Esophagus muscularis mucosa (tissue), 4 donors: Measurements from ENCODE around the gene ATP8B1. TPM values are rescaled to one million over a fixed set of nuclear protein-coding genes. Genes with fewer than 3 reads are reported as not detected.
"Not testable (repeated sequence)": the region's sequence is repeated elsewhere in the genome, so short reads cannot be mapped to it uniquely, and the experiment has no call there.

Experiments used
- DNase-seq: peaks from one replicate; pipeline ENCODE4 v3.0.0-alpha.2; 2017; ENCODE audit errors: extremely low spot score
- H3K27ac ChIP-seq, 4 donors: fragments of 200-600 bp; sonication (generic); replicated peaks in 1 of 4; 1 replicate in 3 of 4; 2 replicates in 1 of 4; pipeline ENCODE4 v1.5.1; 2016 to 2019; ENCODE audit warnings: mild to moderate bottlenecking in 1 of 4
- H3K27me3 ChIP-seq, 4 donors: fragments of 200-600 bp; sonication (generic); one replicate each; pipeline versions ENCODE4 v1.5.1 to v1.6.0; 2016 to 2019
- H3K36me3 ChIP-seq, 4 donors: fragments of 200-600 bp; sonication (generic); one replicate each; pipeline ENCODE4 v1.5.1; 2016 to 2019
- H3K4me1 ChIP-seq, 4 donors: fragments of 200-600 bp; sonication (generic); one replicate each; pipeline ENCODE4 v1.5.1; 2016 to 2019
- H3K4me3 ChIP-seq, 4 donors: fragments of 200-600 bp; sonication (generic); 1 replicate in 2 of 4; 2 replicates in 2 of 4; pipeline ENCODE4 v1.5.1; 2016 to 2019; ENCODE audit warnings: mild to moderate bottlenecking in 4 of 4, moderate library complexity in 1 of 4
- H3K9me3 ChIP-seq, 4 donors: fragments of 200-600 bp; sonication (generic); 1 replicate in 3 of 4; 2 replicates in 1 of 4; pipeline ENCODE4 v1.5.1; 2016 to 2019
- EP300 ChIP-seq: sonication (generic); formaldehyde crosslinking; IDR thresholded peaks from one replicate; pipeline ENCODE4 v1.6.1; 2017; ENCODE audit warnings: antibody characterized with exemption
- POLR2A ChIP-seq: fragments of 450-650 bp; IDR thresholded peaks from one replicate; pipeline ENCODE4 v1.6.1; 2017; ENCODE audit warnings: antibody characterized with exemption, moderate library complexity, mild to moderate bottlenecking, low read depth
- POLR2AphosphoS5 ChIP-seq, 2 donors: sonication (generic); formaldehyde crosslinking; IDR thresholded peaks; one replicate each; pipeline ENCODE4 v1.6.1; 2017; ENCODE audit warnings: antibody characterized with exemption in 2 of 2
- WGBS: methylation state at CpG from one replicate; pipeline ENCODE4 v1.1.5; 2018; 5-methylcytosine and 5-hydroxymethylcytosine counted together
- intact Hi-C: fragments of 100-400 bp; cut with DNase I; formaldehyde crosslinking; loops from one replicate; pipeline ENCODE4 v1.15.1; 2023
- total RNA-seq, 4 donors: library from RNA; depleted of rRNA; stranded (reverse); fragments of >200 nt; gene quantifications; one replicate each; pipeline versions ENCODE4 v1.1.0 to v1.2.1, GENCODE V29; 2016
- TF ChIP-seq, protein P1 (sequence below), 3 experiments: fragments of 200-600 bp in 2 of 3; fragments of 450-650 bp in 1 of 3; sonication (generic) in 2 of 3; IDR thresholded peaks; one replicate each; pipeline ENCODE4 v1.5.1; 2017 to 2019; ENCODE audit warnings: antibody characterized with exemption in 3 of 3, mild to moderate bottlenecking in 2 of 3, moderate library complexity in 1 of 3

The ATP8B1 gene
- total RNA-seq, 4 donors from 2014 or later: 18.3 to 21.9 (median 19.6) TPM

DNA sequence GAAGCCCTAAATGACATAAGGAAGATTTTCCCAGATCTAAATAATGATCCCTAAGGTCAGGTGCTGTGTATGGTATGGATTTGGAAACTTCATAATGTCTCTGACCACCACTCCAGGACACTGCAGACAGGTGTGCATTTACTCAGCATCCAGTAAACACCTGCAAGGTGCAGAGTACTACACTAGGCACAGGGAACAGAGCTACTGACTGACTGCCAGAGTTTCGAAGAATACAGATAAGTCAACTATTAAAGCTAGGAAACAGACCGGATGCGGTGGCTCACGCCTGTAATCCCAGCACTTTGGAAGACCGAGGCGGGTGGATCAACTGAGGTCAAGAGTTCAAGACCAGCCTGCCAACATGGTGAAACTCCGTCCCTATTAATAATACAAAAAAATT is 65.0 kb downstream of the ATP8B1 start:
- intact Hi-C loops: no loop called here
- WGBS: 77% methylated on average over 7 of the region's 7 CpGs
- no peaks in the 10 kb centered on the region for H3K27me3 ChIP-seq
- no peaks in the 10 kb centered on the region for H3K36me3 ChIP-seq
- TF ChIP-seq, protein P1, sequence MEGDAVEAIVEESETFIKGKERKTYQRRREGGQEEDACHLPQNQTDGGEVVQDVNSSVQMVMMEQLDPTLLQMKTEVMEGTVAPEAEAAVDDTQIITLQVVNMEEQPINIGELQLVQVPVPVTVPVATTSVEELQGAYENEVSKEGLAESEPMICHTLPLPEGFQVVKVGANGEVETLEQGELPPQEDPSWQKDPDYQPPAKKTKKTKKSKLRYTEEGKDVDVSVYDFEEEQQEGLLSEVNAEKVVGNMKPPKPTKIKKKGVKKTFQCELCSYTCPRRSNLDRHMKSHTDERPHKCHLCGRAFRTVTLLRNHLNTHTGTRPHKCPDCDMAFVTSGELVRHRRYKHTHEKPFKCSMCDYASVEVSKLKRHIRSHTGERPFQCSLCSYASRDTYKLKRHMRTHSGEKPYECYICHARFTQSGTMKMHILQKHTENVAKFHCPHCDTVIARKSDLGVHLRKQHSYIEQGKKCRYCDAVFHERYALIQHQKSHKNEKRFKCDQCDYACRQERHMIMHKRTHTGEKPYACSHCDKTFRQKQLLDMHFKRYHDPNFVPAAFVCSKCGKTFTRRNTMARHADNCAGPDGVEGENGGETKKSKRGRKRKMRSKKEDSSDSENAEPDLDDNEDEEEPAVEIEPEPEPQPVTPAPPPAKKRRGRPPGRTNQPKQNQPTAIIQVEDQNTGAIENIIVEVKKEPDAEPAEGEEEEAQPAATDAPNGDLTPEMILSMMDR (IDR thresholded peaks at IDR 0.05): no peak
- no peak for TF ChIP-seq POLR2AphosphoS5 (IDR thresholded peaks at IDR 0.05)
- no peak for TF ChIP-seq POLR2A
- TF ChIP-seq EP300: no peak
- no peak overlapping the region for H3K4me3 ChIP-seq
- no peaks in the 10 kb centered on the region for H3K9me3 ChIP-seq
- H3K4me1 ChIP-seq: peaks cover 4 to 32% (median 24%) of the 10 kb centered on the region in 4 donors
- no peak for DNase-seq
- H3K27ac ChIP-seq: peak overlapping the region; percentile 35 to 67 (median 62)

DNA sequence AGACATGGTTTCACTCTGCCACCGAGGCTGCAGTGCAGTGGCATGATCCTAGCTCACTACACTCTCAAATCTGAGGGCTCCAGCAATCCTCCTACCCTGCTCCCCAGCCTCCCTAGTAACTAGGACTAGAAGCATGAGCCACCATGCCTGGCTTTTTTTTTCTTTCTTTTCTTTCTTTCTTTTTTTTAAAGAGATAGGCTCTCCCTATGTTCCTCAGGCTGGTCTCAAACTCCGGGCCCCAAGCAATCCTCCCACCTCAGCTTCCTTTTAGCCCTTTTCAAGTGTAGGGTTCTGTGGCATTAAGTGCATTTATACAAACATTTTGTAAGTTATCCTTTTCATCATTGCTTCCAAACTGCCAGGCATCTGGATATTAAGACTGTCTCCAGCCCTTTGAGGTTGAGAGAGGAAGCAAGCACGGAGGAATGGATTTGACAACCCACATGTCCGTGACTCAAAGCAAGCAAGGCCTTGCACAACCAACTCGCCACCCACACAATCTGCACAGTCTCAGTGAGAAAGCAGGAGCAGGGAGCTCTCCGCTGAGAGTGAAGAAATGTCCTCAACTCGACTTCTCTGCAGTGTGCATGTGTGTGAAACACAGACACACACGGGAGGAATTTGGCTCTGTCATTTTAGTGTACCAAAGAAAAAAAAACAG is 65.6 kb downstream of the ATP8B1 start:
- WGBS: 20% methylated on average over 8 of the region's 8 CpGs
- H3K36me3 ChIP-seq: no peaks in the 10 kb centered on the region
- H3K9me3 ChIP-seq: no peaks in the 10 kb centered on the region
- DNase-seq: no peak
- peaks cover 3 to 27% (median 18%) of the 10 kb centered on the region in 4 donors for H3K4me1 ChIP-seq
- intact Hi-C loops: no loop called here
- no peak overlapping the region for H3K4me3 ChIP-seq
- no peaks in the 10 kb centered on the region for H3K27me3 ChIP-seq
- no peak for TF ChIP-seq EP300
- peak; percentile 81 to 82 for TF ChIP-seq POLR2AphosphoS5 (IDR thresholded peaks at IDR 0.05)
- TF ChIP-seq, protein P1 (IDR thresholded peaks at IDR 0.05): no peak
- H3K27ac ChIP-seq: peak overlapping the region; percentile 35 to 67 (median 62)

DNA sequence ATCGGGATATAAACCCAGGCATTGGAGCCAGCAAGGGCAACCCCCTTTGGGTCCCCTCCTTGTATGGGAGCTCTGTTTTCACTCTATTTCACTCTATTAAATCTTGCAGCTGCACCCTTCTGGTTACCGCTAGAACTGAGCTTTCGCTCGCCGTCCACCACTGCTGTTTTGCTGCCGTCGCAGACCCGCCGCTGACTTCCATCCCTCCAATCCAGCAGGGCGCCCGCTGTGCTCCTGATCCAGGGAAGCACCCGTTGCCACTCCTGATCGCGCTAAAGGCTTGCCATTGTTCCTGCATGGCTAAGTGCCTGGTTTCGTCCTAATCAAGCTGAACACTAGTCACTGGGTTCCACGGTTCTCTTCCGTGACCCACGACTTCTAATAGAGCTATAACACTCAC is 68.1 kb downstream of the ATP8B1 start:
- H3K9me3 ChIP-seq, DNase-seq, H3K4me3 ChIP-seq, H3K27me3 ChIP-seq, intact Hi-C loops, H3K27ac ChIP-seq: not testable (repeated sequence)
- H3K36me3 ChIP-seq: peaks cover 0 to 13% (median 4%) of the 10 kb centered on the region in 4 donors
- WGBS: 97% methylated on average over 18 of the region's 18 CpGs
- peaks cover 3 to 22% (median 17%) of the 10 kb centered on the region in 4 donors for H3K4me1 ChIP-seq

DNA sequence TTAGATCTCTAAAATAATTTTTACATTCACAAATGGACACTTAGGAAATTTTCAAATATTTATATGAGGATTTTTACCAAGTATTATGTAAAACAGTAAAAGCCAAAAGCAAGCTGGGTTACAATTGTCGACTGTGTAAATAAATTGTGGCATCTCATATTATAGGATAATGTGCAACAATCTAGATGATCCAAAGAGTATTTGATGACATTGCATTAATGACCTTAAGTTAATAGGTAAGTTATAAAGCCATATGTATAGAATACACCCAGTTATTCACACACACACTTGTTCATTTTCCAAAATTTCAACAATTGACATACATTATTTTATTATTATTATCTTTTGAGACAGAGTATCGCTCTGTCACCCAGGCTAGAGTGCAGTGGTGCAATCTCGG is 69.3 kb downstream of the ATP8B1 start:
- no peaks in the 10 kb centered on the region for H3K27me3 ChIP-seq
- H3K4me3 ChIP-seq: no peak overlapping the region
- intact Hi-C loops: no loop called here
- peaks cover 3 to 24% (median 17%) of the 10 kb centered on the region in 4 donors for H3K4me1 ChIP-seq
- peaks cover 0 to 13% (median 4%) of the 10 kb centered on the region in 4 donors for H3K36me3 ChIP-seq
- H3K27ac ChIP-seq: no peak overlapping the region
- DNase-seq: no peak
- no peak for TF ChIP-seq EP300
- no peak for TF ChIP-seq POLR2A
- TF ChIP-seq, protein P1 (IDR thresholded peaks at IDR 0.05): no peak
- TF ChIP-seq POLR2AphosphoS5 (IDR thresholded peaks at IDR 0.05): no peak
- 99% methylated on average over 3 of the region's 3 CpGs for WGBS
- H3K9me3 ChIP-seq: no peaks in the 10 kb centered on the region

DNA sequence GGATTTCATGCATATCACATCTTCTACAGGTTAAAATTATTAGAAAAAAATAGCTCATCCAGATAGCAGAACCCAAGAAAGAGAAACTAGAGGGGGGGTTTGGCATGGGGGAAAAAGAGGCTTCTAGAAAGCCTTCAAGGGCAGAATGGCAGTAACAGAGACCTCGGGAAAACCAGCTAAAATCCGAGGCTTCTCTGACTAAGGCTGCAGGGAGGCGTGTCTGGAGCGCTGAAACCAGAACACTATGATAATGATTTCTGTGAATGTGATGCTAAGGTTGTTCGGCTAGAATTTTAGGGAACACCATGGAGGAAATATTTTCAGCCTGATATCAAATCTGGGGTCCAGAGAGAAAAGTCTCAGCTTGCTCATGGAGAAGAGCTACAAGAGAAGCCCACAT is 73.0 kb downstream of the ATP8B1 start:
- H3K9me3 ChIP-seq: no peaks in the 10 kb centered on the region
- H3K4me1 ChIP-seq: peaks cover 5 to 14% (median 13%) of the 10 kb centered on the region in 4 donors
- WGBS: 87% methylated on average over 5 of the region's 5 CpGs
- no peak for DNase-seq
- peaks cover 0 to 31% (median 11%) of the 10 kb centered on the region in 4 donors for H3K36me3 ChIP-seq
- no peaks in the 10 kb centered on the region for H3K27me3 ChIP-seq
- no peak overlapping the region for H3K4me3 ChIP-seq
- TF ChIP-seq EP300: no peak
- no peak for TF ChIP-seq POLR2A
- TF ChIP-seq, protein P1 (IDR thresholded peaks at IDR 0.05): no peak
- TF ChIP-seq POLR2AphosphoS5 (IDR thresholded peaks at IDR 0.05): no peak
- no peak overlapping the region for H3K27ac ChIP-seq
- intact Hi-C loops: no loop called here
